Measurements from ENCODE around the gene SCCPDH. TPM values are rescaled to one million over a fixed set of nuclear protein-coding genes. Genes with fewer than 3 reads are reported as not detected.

The SCCPDH gene
- polyA plus RNA-seq, 2 of the 4 experiments (the other 2 are of a cell fraction): 49.3 to 59.8 TPM

DNA sequence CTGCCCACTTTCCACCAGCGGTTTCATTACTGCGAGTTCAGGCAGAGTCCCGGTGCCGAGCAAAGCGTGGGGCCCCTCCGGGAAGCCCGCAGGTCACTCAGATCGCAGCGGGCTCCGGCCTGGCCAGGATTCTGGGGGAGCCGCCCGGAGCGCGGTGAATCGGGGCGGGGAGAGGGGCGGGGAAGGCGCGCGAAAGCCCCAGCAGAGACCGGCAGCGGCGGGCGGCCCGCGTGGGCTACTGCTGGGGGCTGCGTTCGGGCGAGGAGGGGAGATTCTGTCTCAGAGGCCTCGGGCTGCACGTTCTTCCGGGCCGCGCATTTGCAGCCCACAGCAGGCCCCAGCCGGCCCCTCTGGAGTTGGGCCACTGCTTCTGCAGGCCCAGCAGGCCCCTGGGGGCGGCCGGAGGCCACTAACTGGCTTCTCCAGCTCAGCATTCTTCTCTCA lies 64.7 kb downstream of the SCCPDH start:
- Histone ChIP-seq H3K4me3 (no peak overlapping the region), H3K4me1 (peaks cover 5% of the 10 kb centered on the region; the same call in 1 of the 3 replicates), H3K4me2 (no peak overlapping the region), H3K27ac (no peak overlapping the region), H3K9me3 (no peaks in the 10 kb centered on the region)
- FAIRE-seq (no peak), DNase-seq (ENCODE audit: low read depth in 1 of 2, low spot score in 1 of 2) (no peak), ATAC-seq (no peak)
- WGBS (ENCODE audit: missing lambda C conversion rate): 81% methylated on average over 11 of the region's 37 CpGs
- ChIA-PET CTCF (interaction anchor here (0.6 kb wide), 1 partner anchor 22 kb away, joined by 3 read pairs; no protein-coding TSS in a partner anchor), POLR2A (no interaction called here)
- no peak for TF ChIP-seq RARB (CRISPR knock-in tag; IDR thresholded peaks at IDR 0.05)
- TF ChIP-seq KDM1A (IDR thresholded peaks at IDR 0.05; ENCODE audit: low read depth): no peak
- TF ChIP-seq BHLHE40 (IDR thresholded peaks at IDR 0.05; ENCODE audit: low read depth, low read length): no peak

DNA sequence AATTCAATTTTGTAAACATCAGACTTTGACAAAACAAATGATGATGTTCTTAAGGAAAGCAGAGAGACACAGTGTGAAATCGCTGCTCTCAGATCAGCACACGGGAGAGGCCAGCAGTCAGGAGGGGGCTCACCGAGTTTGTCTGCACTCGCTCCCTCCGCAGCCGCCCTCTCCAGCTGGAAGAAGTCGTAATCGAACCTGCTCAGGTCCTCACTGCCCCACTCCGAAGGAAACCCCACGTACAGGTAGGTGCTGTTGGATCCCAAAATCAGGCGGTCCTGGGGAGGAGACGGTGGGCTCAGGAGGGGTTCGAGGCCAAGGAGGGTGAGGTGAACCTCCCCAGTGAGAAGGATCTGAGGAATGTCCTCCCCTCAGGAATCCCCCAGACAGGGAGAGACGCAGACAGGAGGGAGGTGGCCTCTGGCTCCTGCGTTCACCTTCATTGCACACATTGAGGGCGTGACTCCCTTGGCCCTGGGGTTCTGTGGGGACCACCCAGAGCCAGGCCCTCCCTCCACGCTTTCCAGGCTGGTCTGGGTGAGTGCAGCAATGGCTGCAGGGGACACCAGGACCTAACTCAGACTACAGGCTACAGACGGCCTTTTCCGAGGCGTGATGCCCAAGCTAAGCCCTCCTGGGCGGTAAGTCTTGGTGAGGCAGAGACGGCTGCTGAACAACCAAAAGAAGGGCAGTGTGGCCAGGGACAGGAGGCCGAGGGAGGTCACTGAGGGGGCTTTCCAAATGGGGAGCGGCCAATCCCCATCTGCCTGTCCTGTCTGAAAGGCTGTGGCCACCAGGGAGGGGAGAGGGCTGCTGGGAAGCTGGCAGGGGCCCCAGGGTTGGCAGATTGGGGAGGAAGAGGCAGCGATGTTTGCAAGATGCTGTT lies 65.5 kb downstream of the SCCPDH start:
- H3K27ac ChIP-seq: no peak overlapping the region
- FAIRE-seq (no peak), ATAC-seq (peak in 1 of 2 experiments; percentile 10; a peak in 2 of 6 replicates), DNase-seq (ENCODE audit: low read depth in 1 of 2, low spot score in 1 of 2) (no peak)
- POLR2A ChIA-PET: no interaction called here
- WGBS (ENCODE audit: missing lambda C conversion rate): 69% methylated on average over 25 of the region's 25 CpGs
- H3K4me1 ChIP-seq: peaks cover 12% of the 10 kb centered on the region; the same call in 2 of the 3 replicates
- H3K9me3 ChIP-seq: no peaks in the 10 kb centered on the region
- CTCF ChIA-PET: interaction anchor here (1.4 kb wide), 2 partner anchors 16 to 36 kb away, joined by 3 to 5 read pairs; no protein-coding TSS in a partner anchor
- no peak overlapping the region for H3K4me3 ChIP-seq
- TF ChIP-seq FOSB (CRISPR knock-in tag; IDR thresholded peaks at IDR 0.05): no peak
- no peak for TF ChIP-seq ZNF302 (CRISPR knock-in tag; IDR thresholded peaks at IDR 0.05)
- no peak for TF ChIP-seq EHMT2 (IDR thresholded peaks at IDR 0.05; ENCODE audit: low read depth)
- no peak for TF ChIP-seq MAZ (IDR thresholded peaks at IDR 0.05; ENCODE audit: borderline replicate concordance, low read depth, low read length)
- TF ChIP-seq CBX2 (IDR thresholded peaks at IDR 0.05; ENCODE audit: borderline replicate concordance, low read depth): no peak
- no peak for TF ChIP-seq RCOR1 (IDR thresholded peaks at IDR 0.05; ENCODE audit: low read depth, low read length)
- TF ChIP-seq NFE2L2 (conservative IDR thresholded peaks at IDR 0.05; ENCODE audit: low read length): no peak
- no peak for TF ChIP-seq CBX8 (IDR thresholded peaks at IDR 0.05)
- TF ChIP-seq CHD2 (IDR thresholded peaks at IDR 0.05; ENCODE audit: low read length, partially characterized antibody): no peak
- no peak for TF ChIP-seq JUN (IDR thresholded peaks at IDR 0.05)
- no peak for TF ChIP-seq EHF (CRISPR knock-in tag; IDR thresholded peaks at IDR 0.05)
- TF ChIP-seq ZC3H11A (IDR thresholded peaks at IDR 0.05): no peak
- TF ChIP-seq ZSCAN20 (CRISPR knock-in tag; IDR thresholded peaks at IDR 0.05): no peak
- no peak for TF ChIP-seq JUNB (IDR thresholded peaks at IDR 0.05)
- TF ChIP-seq ZFP36 (IDR thresholded peaks at IDR 0.05; ENCODE audit: borderline replicate concordance, partially characterized antibody): no peak
- H3K4me2 ChIP-seq: no peak overlapping the region

DNA sequence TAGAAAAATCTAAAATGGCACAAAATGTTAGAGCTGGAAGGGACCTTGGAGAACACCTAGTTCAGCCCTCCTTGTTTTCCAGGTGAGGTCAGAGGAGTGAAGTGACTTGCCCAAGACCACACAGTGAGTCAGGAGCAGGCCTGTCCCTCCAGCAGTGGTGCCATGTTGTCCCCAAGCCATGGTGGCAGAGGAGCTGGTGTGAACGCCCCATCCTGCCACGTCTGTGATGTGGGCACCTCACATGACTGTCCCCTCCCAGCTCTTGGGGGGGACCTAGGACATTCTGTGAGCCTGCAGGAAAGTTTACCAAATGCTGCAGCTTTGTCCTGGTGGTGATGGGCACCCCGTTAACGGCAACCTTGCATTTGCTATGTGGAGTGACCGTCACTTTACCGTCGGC lies 66.2 kb downstream of the SCCPDH start:
- H3K27ac ChIP-seq: no peak overlapping the region
- peaks cover 14% of the 10 kb centered on the region; the same call in 2 of the 3 replicates for H3K4me1 ChIP-seq
- FAIRE-seq: no peak
- WGBS (ENCODE audit: missing lambda C conversion rate): 84% methylated on average over 5 of the region's 7 CpGs
- ChIA-PET POLR2A (no interaction called here), CTCF (interaction anchor here (1.4 kb wide), 2 partner anchors 16 to 36 kb away, joined by 3 to 5 read pairs; no protein-coding TSS in a partner anchor)
- no peak for ATAC-seq
- no peak overlapping the region for H3K4me2 ChIP-seq
- H3K4me3 ChIP-seq: no peak overlapping the region
- no peak for DNase-seq (ENCODE audit: low read depth in 1 of 2, low spot score in 1 of 2)
- H3K9me3 ChIP-seq: no peaks in the 10 kb centered on the region
- TF ChIP-seq, protein P1, sequence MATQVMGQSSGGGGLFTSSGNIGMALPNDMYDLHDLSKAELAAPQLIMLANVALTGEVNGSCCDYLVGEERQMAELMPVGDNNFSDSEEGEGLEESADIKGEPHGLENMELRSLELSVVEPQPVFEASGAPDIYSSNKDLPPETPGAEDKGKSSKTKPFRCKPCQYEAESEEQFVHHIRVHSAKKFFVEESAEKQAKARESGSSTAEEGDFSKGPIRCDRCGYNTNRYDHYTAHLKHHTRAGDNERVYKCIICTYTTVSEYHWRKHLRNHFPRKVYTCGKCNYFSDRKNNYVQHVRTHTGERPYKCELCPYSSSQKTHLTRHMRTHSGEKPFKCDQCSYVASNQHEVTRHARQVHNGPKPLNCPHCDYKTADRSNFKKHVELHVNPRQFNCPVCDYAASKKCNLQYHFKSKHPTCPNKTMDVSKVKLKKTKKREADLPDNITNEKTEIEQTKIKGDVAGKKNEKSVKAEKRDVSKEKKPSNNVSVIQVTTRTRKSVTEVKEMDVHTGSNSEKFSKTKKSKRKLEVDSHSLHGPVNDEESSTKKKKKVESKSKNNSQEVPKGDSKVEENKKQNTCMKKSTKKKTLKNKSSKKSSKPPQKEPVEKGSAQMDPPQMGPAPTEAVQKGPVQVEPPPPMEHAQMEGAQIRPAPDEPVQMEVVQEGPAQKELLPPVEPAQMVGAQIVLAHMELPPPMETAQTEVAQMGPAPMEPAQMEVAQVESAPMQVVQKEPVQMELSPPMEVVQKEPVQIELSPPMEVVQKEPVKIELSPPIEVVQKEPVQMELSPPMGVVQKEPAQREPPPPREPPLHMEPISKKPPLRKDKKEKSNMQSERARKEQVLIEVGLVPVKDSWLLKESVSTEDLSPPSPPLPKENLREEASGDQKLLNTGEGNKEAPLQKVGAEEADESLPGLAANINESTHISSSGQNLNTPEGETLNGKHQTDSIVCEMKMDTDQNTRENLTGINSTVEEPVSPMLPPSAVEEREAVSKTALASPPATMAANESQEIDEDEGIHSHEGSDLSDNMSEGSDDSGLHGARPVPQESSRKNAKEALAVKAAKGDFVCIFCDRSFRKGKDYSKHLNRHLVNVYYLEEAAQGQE (IDR thresholded peaks at IDR 0.05): no peak
- no peak for TF ChIP-seq HDAC2 (IDR thresholded peaks at IDR 0.05)
- no peak for TF ChIP-seq ZC3H11A (IDR thresholded peaks at IDR 0.05)
- no peak for TF ChIP-seq HOXB13 (CRISPR knock-in tag; IDR thresholded peaks at IDR 0.05; ENCODE audit: low read depth)
- no peak for TF ChIP-seq TP53 (CRISPR knock-in tag; IDR thresholded peaks at IDR 0.05)
- TF ChIP-seq HOXB5 (CRISPR knock-in tag; IDR thresholded peaks at IDR 0.05): no peak
- TF ChIP-seq SMC3 (IDR thresholded peaks at IDR 0.05): no peak
- no peak for TF ChIP-seq ZFP36 (IDR thresholded peaks at IDR 0.05; ENCODE audit: borderline replicate concordance, partially characterized antibody)
- no peak for TF ChIP-seq CBX2 (IDR thresholded peaks at IDR 0.05; ENCODE audit: borderline replicate concordance, low read depth)
- TF ChIP-seq RNF2 (IDR thresholded peaks at IDR 0.05; ENCODE audit: borderline replicate concordance, low read depth): no peak
- TF ChIP-seq, protein P2, sequence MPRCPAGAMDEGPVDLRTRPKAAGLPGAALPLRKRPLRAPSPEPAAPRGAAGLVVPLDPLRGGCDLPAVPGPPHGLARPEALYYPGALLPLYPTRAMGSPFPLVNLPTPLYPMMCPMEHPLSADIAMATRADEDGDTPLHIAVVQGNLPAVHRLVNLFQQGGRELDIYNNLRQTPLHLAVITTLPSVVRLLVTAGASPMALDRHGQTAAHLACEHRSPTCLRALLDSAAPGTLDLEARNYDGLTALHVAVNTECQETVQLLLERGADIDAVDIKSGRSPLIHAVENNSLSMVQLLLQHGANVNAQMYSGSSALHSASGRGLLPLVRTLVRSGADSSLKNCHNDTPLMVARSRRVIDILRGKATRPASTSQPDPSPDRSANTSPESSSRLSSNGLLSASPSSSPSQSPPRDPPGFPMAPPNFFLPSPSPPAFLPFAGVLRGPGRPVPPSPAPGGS (IDR thresholded peaks at IDR 0.05): no peak
- TF ChIP-seq NFE2L2 (conservative IDR thresholded peaks at IDR 0.05; ENCODE audit: low read length): no peak
- no peak for TF ChIP-seq EP300 (IDR thresholded peaks at IDR 0.05)
- TF ChIP-seq, protein P3, sequence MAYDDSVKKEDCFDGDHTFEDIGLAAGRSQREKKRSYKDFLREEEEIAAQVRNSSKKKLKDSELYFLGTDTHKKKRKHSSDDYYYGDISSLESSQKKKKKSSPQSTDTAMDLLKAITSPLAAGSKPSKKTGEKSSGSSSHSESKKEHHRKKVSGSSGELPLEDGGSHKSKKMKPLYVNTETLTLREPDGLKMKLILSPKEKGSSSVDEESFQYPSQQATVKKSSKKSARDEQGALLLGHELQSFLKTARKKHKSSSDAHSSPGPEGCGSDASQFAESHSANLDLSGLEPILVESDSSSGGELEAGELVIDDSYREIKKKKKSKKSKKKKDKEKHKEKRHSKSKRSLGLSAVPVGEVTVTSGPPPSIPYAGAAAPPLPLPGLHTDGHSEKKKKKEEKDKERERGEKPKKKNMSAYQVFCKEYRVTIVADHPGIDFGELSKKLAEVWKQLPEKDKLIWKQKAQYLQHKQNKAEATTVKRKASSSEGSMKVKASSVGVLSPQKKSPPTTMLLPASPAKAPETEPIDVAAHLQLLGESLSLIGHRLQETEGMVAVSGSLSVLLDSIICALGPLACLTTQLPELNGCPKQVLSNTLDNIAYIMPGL (CRISPR knock-in tag; IDR thresholded peaks at IDR 0.05; ENCODE audit: borderline replicate concordance): no peak
- TF ChIP-seq FOSB (CRISPR knock-in tag; IDR thresholded peaks at IDR 0.05): no peak

All from A549 (cell line).